ENCODE data around the gene HDAC9.

DNA sequence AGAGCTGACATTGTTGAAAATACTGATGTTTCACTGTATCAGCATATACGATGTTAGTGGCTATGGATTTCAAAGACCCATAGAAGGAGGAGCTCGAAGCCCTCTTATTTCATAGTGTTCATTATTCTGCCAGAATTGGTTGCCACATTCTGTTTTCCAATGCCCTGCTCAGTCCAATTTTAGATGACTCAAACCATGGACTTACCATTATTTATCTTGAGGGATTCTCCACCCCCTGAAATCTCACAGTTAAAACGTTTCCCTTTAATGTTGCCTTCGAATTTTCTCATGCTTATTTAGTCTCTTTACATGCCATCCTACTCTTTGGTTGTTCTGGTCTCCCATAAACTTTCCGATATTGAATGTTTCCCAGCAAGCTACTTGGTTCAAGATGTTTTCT, 264.5 kb downstream of the HDAC9 start:
- TF ChIP-seq, protein P1, sequence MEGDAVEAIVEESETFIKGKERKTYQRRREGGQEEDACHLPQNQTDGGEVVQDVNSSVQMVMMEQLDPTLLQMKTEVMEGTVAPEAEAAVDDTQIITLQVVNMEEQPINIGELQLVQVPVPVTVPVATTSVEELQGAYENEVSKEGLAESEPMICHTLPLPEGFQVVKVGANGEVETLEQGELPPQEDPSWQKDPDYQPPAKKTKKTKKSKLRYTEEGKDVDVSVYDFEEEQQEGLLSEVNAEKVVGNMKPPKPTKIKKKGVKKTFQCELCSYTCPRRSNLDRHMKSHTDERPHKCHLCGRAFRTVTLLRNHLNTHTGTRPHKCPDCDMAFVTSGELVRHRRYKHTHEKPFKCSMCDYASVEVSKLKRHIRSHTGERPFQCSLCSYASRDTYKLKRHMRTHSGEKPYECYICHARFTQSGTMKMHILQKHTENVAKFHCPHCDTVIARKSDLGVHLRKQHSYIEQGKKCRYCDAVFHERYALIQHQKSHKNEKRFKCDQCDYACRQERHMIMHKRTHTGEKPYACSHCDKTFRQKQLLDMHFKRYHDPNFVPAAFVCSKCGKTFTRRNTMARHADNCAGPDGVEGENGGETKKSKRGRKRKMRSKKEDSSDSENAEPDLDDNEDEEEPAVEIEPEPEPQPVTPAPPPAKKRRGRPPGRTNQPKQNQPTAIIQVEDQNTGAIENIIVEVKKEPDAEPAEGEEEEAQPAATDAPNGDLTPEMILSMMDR (conservative IDR thresholded peaks at IDR 0.05; ENCODE audit: low read length), result no peak
- TF ChIP-seq EZH2phosphoT487 (IDR thresholded peaks at IDR 0.05; ENCODE audit: borderline replicate concordance), result no peak

Data from Loucy (cell line).